ENCODE data around the gene AGBL1.

AGBL1 gene

GRCh38 chr15:86165265-86166211, 85.9 kb downstream of the AGBL1 start:
- DNase-seq = no peak

- DNase-seq = no peak
Measured at GRCh38 chr15:86167841-86168240, 88.2 kb downstream of the AGBL1 start.

- DNase-seq = no peak
Measured at GRCh38 chr15:86178845-86179244, 99.2 kb downstream of the AGBL1 start.

DNA sequence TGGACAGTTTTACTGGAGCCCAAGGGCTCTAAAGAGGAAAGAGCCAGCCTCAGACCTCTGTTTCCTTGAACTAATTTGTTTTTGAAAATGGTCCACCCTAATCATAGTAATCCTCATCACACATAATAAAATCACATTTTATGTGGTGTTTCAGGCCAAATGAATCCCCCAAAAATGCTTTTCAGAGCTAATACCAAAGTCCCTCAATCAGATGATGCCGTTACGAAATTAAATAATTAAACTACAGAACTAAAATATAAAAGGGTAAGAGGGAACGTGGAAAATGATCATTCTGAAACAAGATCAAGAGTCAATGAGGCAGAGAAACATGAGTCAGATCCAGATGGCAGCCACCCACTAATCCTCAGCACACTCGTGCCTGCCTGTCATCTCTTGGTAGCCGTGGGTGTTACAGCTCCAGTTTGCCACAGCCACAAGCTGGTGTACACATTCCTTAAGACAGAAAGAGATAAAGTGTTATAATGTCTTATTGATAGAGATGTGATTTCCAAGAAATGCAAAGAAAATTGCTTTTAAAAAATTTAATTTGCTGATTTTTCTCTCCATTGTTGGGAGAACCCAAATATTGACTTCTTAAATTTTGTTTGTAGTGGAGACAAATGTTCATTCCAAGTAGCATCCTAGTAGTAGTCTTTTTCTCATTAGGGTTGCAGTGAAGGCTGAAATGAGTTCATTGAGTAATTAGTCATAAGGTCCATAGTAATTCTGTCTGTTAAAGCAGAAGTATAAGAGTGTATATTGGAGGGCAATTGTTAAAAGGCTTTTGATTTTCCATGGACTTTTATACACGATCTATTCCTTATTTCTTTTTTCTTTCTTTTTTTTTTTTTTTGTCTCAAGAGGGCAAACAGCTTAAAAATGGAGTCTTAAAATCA, 104.2 kb downstream of the AGBL1 start:
- no peak for DNase-seq

- DNase-seq = no peak
Measured at GRCh38 chr15:86193716-86194380, 114.2 kb downstream of the AGBL1 start.

- no peak for DNase-seq
Measured at GRCh38 chr15:86197770-86198169, 118.1 kb downstream of the AGBL1 start.

DNA sequence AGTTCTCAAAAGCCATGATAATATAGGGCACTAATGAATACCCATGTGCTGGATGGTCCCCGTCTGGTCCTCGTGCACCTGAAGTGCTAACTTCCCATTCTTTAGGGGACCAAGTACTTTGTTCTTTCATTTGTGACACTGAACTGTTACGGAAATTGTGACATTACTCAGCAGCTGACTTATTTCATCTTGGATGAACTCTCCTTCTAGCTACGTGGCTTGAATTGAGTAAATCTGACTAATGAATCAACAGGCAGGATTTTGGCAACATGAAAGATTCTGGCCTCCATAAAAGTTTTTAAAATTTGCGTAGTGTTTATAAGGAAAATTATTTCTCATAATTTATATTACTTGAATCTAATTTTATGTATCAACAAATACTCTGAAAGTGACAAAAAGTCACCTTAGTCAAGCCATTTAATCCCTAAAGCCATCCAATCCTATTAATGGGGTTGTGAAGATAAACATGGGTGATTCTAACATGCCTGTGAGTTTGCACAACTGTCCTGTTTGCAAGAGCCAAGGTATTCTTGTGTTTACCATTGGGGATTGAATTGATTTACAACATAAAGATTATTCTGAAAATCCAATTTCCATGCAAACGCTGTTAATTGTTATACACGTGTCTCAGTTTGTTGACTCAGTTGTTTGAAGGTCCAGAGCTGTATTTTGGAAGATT, 119.9 kb downstream of the AGBL1 start:
- no peak for DNase-seq

DNA sequence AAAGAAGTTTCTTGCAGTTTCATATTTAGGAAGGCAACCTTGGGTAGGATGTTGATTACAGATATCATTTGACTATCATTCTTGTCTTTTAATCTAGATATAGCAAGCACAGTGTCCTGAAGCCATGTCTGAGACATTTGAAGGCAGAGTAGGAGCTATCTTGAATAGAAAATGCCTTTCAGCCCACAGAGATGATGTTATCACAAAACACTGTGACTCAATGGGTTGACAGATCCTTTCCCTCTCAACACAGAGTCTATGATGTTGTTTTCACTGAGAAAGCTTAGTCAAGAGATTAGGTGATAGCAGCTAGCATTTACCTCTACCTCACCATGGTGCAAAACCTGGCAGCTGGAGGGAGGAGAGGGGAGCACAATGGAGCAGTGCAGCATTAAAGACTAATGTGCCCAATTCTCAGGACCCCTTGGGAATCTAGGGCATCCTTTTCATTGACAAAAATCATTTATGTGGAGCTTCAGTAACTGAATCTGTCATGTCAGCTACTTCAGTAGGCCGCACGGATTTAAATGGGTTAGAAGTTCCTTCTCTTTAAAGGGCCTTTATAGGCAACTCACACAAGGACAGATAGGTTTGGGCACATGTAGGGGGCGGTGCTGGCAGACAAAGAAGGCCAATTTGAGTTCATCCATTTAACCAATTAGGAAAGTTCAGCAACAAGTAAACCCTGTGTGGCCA, 121.8 kb downstream of the AGBL1 start:
- DNase-seq = no peak

GRCh38 chr15:86203462-86203861, 123.8 kb downstream of the AGBL1 start:
- DNase-seq = no peak

DNA sequence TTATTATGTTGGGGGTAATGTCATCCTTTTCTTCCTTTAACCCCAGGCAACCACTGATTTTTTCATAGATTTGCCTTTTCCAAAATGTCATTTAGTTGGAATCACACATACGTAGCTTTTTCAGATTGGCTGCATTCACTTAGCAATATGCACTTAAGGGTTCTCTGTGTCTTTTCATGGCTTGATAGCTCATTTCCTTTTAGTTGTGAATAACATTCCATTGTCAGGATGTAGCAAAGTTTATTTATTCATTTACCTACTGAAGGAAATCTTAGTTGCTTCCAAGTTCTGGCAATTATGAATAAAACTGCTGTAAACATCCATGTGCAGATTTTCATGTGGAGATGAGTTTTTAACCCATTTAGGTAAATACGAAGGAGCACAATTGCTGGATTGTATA, 125.4 kb downstream of the AGBL1 start:
- no peak for DNase-seq

GRCh38 chr15:86213420-86213819, 133.7 kb downstream of the AGBL1 start:
- DNase-seq = no peak

GRCh38 chr15:86213888-86214287, 134.2 kb downstream of the AGBL1 start:
- DNase-seq = no peak

- no peak for DNase-seq
Measured at GRCh38 chr15:86221119-86221518, 141.4 kb downstream of the AGBL1 start.

- DNase-seq = no peak
Measured at GRCh38 chr15:86229306-86229705, 149.6 kb downstream of the AGBL1 start.

DNA sequence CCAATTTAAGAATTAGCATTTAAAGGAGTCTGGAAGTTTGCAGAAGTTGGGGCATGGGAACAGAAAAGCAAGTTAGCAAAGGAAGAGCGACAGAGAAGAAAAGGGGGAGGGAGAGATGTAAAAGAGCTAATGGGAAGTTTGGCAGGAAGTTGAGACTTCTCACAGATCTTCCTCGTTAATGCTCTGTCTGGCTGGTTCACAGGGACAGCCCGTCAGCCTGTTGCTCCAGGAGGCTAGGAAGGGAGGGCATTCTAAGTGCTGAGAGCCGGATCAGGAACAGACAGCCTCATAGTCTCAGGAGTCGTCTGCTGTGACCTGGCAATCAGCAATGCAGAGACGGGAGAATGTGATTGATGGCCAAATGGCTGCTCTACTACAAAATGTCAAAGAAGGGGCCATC, 150.3 kb downstream of the AGBL1 start:
- DNase-seq = no peak

DNA sequence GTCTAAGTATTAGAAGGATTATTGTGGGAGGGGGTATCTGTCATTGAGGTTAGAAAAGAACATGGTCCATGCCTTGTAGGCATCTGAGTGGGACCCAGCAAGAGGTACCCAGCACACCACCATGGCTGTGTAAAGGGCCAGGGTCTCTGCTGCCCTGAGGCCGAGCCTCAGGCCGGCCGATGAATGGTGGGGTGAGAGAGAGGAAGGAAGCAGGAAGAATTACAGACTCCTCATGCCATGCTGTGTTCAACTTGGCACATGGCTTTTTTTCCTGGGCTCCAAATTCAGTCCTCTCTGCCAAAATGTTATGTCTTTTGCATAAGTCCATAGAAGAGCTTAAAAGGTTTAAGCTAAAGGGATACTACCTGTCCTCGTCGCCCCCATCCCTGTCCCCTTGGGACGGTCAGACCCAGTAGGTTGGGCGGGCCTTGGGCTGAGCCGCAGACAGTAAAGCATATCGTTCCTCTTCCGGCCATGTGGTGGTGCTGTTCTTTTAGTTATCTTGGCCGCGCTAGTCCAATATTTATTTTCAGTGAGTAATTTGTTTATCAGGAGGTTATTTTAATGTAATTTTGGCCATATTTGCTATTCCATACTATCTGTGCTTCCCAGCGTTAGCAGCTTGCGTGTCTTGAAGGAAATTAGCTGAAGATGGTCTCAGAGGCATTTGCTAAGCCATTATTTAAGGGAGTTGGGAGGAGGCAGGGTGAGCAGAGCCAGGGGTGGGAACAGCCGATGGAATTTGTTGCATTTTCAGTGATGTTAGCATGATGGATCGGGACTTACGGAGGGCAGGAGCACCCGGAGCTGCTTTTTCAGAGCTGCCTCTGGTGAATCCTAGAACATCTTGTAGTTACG, 152.4 kb downstream of the AGBL1 start:
- peak; percentile 49 for DNase-seq

- DNase-seq = no peak
Measured at GRCh38 chr15:86235667-86236066, 156.0 kb downstream of the AGBL1 start.

DNA sequence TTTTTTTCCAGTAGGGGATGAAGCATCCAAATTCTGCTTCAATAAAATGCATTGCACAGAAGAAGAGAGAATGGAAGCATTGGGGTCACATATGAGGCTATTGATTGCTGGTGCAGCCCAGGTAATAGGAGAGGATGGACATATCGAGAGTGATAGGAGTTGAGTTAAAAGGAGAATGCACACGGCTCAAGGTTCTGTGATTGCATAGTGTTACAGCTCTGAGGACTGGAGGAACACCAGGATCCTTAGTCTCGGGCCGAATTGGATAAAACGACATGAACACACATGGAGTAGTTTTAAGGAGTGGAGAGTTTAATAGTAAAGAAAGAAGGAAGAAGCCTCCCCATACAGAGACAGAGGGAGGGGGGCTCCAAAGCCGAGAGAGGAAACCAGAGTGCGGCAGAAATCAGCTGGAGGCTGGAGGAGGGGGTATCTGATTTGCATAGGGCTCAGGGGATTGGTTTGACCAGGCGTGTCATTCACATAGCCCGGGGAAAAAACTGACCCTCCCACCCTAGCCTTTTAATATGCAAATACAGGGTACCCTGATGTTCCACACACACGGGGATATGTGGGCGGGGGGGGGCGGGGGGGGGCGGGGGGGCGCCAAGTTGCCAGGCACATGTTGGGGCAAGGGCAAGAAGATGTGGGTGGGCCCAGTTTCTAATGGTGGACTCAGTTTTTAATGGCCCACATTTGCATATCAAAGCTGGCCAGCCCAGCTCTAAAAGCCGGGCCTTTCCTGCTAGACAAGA, 156.9 kb downstream of the AGBL1 start:
- no peak for DNase-seq

GRCh38 chr15:86237111-86237500, 157.4 kb downstream of the AGBL1 start:
- no peak for DNase-seq

DNA sequence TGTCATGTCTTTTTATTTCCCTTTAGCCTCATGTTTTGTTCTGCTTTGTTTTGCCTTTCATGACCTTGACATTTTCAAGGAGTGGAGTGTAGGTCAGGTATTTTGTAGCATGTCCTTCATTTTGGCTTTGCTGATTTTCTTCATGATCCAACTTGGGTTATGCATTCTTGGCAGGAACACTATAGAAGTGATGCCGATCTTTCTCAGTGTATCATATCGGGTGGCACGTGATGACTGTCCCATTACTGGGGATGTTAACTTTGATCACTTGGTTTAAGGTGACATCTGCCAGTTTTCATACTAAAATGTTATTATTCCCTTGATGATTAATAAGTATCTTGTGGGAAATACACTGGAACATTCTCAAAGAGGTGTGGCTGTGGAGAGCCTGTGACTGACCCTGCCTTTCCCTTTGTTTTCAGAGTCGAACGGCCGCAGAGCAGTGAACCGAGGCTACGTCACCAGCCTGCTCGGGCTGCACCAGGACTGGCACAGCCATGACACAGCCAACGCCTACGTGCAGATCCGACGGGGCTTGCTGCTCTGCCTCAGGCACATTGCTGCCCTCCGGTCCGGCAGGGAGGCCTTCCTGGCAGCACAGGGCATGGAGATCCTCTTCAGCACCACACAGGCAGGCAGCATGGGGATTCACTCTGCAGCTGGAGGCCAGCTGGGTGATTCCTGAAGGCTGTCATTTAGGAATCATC, 167.7 kb downstream of the AGBL1 start:
- no peak for DNase-seq
